GM12801 (cell line): ENCODE measurements around the gene SNAP29.

ENCODE experiments used
- CTCF ChIP-seq: IDR thresholded peaks from one replicate; pipeline ENCODE4 v1.5.1; 2011; ENCODE audit warnings: control low read depth; ENCODE audit not compliant: insufficient read length; ENCODE audit errors: extremely low read depth

Gene SNAP29

GRCh38 chr22:20930004-20930403, 71.2 kb downstream of the SNAP29 start:
- TF ChIP-seq CTCF, result no peak

- no peak for TF ChIP-seq CTCF
Measured at GRCh38 chr22:20931126-20931654, 72.4 kb downstream of the SNAP29 start.

- no peak for TF ChIP-seq CTCF
Measured at GRCh38 chr22:20933910-20934309, 75.1 kb downstream of the SNAP29 start.

- TF ChIP-seq CTCF, result no peak
Measured at GRCh38 chr22:20937031-20937793, 78.4 kb downstream of the SNAP29 start.

GRCh38 chr22:20937794-20938671, 79.2 kb downstream of the SNAP29 start:
- no peak for TF ChIP-seq CTCF

GRCh38 chr22:20940186-20940651, 81.4 kb downstream of the SNAP29 start:
- no peak for TF ChIP-seq CTCF
